Mesendoderm (in vitro differentiated cells): ENCODE measurements around the gene BANF2.

Experiments used
- DNase-seq: peaks from one replicate; pipeline ENCODE4 v3.0.0; 2013
- H2AK5ac ChIP-seq: 2 replicates; pipeline ENCODE4 v1.6.1; 2013; ENCODE audit warnings: low read length, inconsistent platforms
- H2BK120ac ChIP-seq: 2 replicates; pipeline ENCODE4 v1.6.1; 2013; ENCODE audit warnings: low read depth, mild to moderate bottlenecking, low read length, moderate library complexity, mixed read lengths
- H2BK15ac ChIP-seq: replicated peaks from 2 replicates; pipeline ENCODE4 v1.6.1; 2013; ENCODE audit warnings: low read depth, mild to moderate bottlenecking, moderate library complexity
- H2BK5ac ChIP-seq: 2 replicates; pipeline ENCODE4 v1.6.1; 2013; ENCODE audit warnings: low read length, inconsistent platforms
- H3K18ac ChIP-seq: 2 replicates; pipeline ENCODE4 v1.6.1; 2013; ENCODE audit warnings: mild to moderate bottlenecking, low read length, mixed read lengths
- H3K23ac ChIP-seq: one replicate; pipeline ENCODE4 v1.6.1; 2013; ENCODE audit warnings: low read length
- H3K27ac ChIP-seq: 2 replicates; pipeline ENCODE4 v1.5.1; 2013; ENCODE audit warnings: low read depth, mild to moderate bottlenecking, inconsistent platforms, low read length, moderate library complexity
- H3K27me3 ChIP-seq: 2 replicates; pipeline ENCODE4 v1.6.1; 2013; ENCODE audit warnings: low read length, control low read depth, mild to moderate bottlenecking, inconsistent platforms; ENCODE audit not compliant: insufficient read depth, poor library complexity
- H3K36me3 ChIP-seq: 2 replicates; pipeline ENCODE4 v1.6.1; 2013; ENCODE audit warnings: low read length, inconsistent platforms; ENCODE audit not compliant: control insufficient read depth, insufficient read depth
- H3K4ac ChIP-seq: one replicate; pipeline ENCODE4 v1.6.1; 2013; ENCODE audit warnings: low read depth, mild to moderate bottlenecking, low read length, moderate library complexity
- H3K4me1 ChIP-seq: 2 replicates; pipeline ENCODE4 v1.6.1; 2013; ENCODE audit warnings: low read depth, low read length, inconsistent platforms; ENCODE audit not compliant: control insufficient read depth
- H3K4me2 ChIP-seq: 2 replicates; pipeline ENCODE4 v1.6.1; 2013; ENCODE audit warnings: low read length
- H3K4me3 ChIP-seq: 2 replicates; pipeline ENCODE4 v1.5.1; 2013; ENCODE audit warnings: mild to moderate bottlenecking, low read length
- H3K56ac ChIP-seq: one replicate; pipeline ENCODE4 v1.6.1; 2013; ENCODE audit warnings: low read length
- H3K79me1 ChIP-seq: 2 replicates; pipeline ENCODE4 v1.6.1; 2013; ENCODE audit warnings: low read length, inconsistent platforms
- H3K79me2 ChIP-seq: 2 replicates; pipeline ENCODE4 v1.6.1; 2013; ENCODE audit warnings: mild to moderate bottlenecking, low read length; ENCODE audit not compliant: control insufficient read depth, insufficient read depth
- H3K9ac ChIP-seq: 2 replicates; pipeline ENCODE4 v1.6.1; 2013; ENCODE audit warnings: low read length, inconsistent platforms
- H4K5ac ChIP-seq: one replicate; pipeline ENCODE4 v1.6.1; 2013; ENCODE audit warnings: low read length
- H4K8ac ChIP-seq: one replicate; pipeline ENCODE4 v1.6.1; 2013; ENCODE audit warnings: low read depth, mild to moderate bottlenecking, control low read depth, low read length, moderate library complexity
- WGBS: extraction: QIAGEN DNeasy Blood & Tissue Kit; methylation state at CpG from one replicate; pipeline ENCODE4 v1.1.7; 2013; ENCODE audit warnings: low lambda C conversion rate, missing lambda C conversion rate; ENCODE audit not compliant: insufficient coverage; ENCODE audit errors: extremely low coverage; 5-methylcytosine and 5-hydroxymethylcytosine counted together

Gene BANF2

GRCh38 chr20:17759449-17759848 is 59.7 kb downstream of the BANF2 start:
- Histone ChIP-seq H3K4me1 (peaks cover 6% of the 10 kb centered on the region), H2AK5ac (no peak overlapping the region), H3K4me2 (no peak overlapping the region), H3K18ac (no peak overlapping the region), H3K4me3 (no peak overlapping the region), H4K5ac (no peak overlapping the region), H3K23ac (no peak overlapping the region), H3K36me3 (no peaks in the 10 kb centered on the region), H3K27ac (no peak overlapping the region), H2BK120ac (no peak overlapping the region), H4K8ac (no peak overlapping the region), H3K27me3 (no peaks in the 10 kb centered on the region), H2BK15ac (no peak overlapping the region), H3K56ac (no peak overlapping the region), H3K79me2 (no peaks in the 10 kb centered on the region), H3K79me1 (no peaks in the 10 kb centered on the region), H3K4ac (no peak overlapping the region), H3K9ac (no peak overlapping the region), H2BK5ac (no peak overlapping the region)
- no peak for DNase-seq
- WGBS: no CpG with 5 or more reads among the region's 1 CpG

- H3K79me1 ChIP-seq: no peaks in the 10 kb centered on the region
- no peak overlapping the region for H2AK5ac ChIP-seq
- H4K8ac ChIP-seq: no peak overlapping the region
- no peak overlapping the region for H3K4me3 ChIP-seq
- no peak overlapping the region for H4K5ac ChIP-seq
- H3K36me3 ChIP-seq: no peaks in the 10 kb centered on the region
- H2BK5ac ChIP-seq: no peak overlapping the region
- no peak overlapping the region for H3K56ac ChIP-seq
- H3K4ac ChIP-seq: no peak overlapping the region
- no peak overlapping the region for H3K4me2 ChIP-seq
- H3K27me3 ChIP-seq: no peaks in the 10 kb centered on the region
- no CpG with 5 or more reads among the region's 3 CpGs for WGBS
- H3K4me1 ChIP-seq: peaks cover 6% of the 10 kb centered on the region
- H3K79me2 ChIP-seq: no peaks in the 10 kb centered on the region
- no peak overlapping the region for H3K27ac ChIP-seq
- no peak overlapping the region for H2BK15ac ChIP-seq
- no peak overlapping the region for H3K23ac ChIP-seq
- no peak overlapping the region for H3K18ac ChIP-seq
- no peak overlapping the region for H3K9ac ChIP-seq
- H2BK120ac ChIP-seq: no peak overlapping the region
- peak; percentile 66 for DNase-seq
Measured at GRCh38 chr20:17761604-17762003, 61.8 kb downstream of the BANF2 start.

DNA sequence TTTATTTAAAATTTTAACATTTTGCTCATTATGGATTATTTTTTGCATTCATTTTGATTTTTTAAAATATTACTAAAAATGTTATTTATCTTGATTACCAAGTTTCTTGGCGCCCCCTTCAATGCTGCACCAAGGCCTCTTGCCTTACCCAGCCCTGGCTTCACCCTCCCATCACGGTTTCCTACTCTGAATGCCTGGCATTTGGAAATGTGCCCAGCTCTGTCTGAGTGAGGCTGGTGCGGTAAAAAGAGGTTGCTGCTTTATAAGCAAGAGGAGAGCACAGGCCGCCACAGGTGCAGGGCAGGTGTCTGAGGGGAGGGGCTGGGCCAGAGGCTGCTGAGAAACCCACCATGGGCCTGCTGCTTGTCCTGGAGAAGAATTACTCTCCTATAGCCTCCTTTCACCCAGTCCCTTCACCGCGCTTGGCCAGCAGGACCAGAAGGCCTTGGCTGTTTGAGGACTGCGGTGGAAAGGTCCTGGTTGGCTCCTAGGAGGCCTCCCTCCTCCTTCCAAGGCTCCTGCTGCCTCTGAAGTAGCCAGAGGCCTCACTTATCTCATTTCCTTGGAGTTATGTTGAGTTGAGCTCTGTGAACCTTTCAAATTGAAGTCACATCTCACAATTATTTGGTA is 62.6 kb downstream of the BANF2 start:
- H3K27me3 ChIP-seq: no peaks in the 10 kb centered on the region
- peaks cover 6% of the 10 kb centered on the region for H3K4me1 ChIP-seq
- no peak overlapping the region for H2BK120ac ChIP-seq
- H3K36me3 ChIP-seq: no peaks in the 10 kb centered on the region
- no peak overlapping the region for H3K27ac ChIP-seq
- no peaks in the 10 kb centered on the region for H3K79me1 ChIP-seq
- H2BK15ac ChIP-seq: no peak overlapping the region
- H4K8ac ChIP-seq: no peak overlapping the region
- H3K9ac ChIP-seq: no peak overlapping the region
- no peak overlapping the region for H3K4me2 ChIP-seq
- DNase-seq: peak; percentile 33
- no peak overlapping the region for H3K4me3 ChIP-seq
- H3K79me2 ChIP-seq: no peaks in the 10 kb centered on the region
- no peak overlapping the region for H2AK5ac ChIP-seq
- no peak overlapping the region for H2BK5ac ChIP-seq
- H3K4ac ChIP-seq: no peak overlapping the region
- no peak overlapping the region for H3K18ac ChIP-seq
- no peak overlapping the region for H3K23ac ChIP-seq
- WGBS: no CpG with 5 or more reads among the region's 7 CpGs
- no peak overlapping the region for H4K5ac ChIP-seq
- H3K56ac ChIP-seq: no peak overlapping the region

DNA sequence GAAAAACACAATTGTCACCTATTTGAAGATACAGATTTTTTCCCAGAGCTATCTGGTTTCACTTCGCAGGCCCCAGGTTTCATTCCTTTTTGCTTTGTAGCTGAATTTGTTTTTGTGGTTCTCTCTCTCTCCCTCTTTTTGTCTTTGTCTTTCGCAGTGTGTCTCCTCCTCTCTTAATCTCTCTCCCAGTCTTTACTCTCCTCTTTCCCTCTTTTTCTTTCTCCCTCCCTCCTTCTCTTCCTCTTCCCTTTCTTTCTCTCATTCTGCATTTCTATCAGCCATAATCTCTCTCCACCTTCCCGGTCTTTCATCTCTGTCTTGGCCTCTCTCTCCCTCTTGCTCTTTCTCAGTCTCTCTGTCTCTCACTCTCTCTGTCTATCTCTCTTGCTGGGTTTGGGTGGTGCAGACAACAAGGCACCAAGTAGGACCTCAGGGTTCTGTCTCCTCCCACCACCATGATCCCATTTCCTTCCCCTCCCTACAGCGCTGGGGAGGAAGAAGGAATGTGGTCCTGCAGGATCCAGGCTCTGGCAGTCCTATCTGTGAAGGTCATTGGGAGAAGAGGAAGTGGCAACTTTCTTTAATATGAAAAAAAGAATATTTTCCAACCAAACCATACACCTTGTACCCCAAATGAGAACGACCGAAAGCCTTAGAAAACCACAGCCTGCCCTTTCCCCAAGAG is 63.2 kb downstream of the BANF2 start:
- DNase-seq: peak; percentile 90

GRCh38 chr20:17765017-17765416 is 65.3 kb downstream of the BANF2 start:
- Histone ChIP-seq H2BK15ac (no peak overlapping the region), H2BK5ac (no peak overlapping the region), H3K4me3 (no peak overlapping the region), H3K9ac (no peak overlapping the region), H2AK5ac (no peak overlapping the region), H3K4me2 (no peak overlapping the region), H2BK120ac (no peak overlapping the region), H3K23ac (no peak overlapping the region), H3K18ac (no peak overlapping the region), H3K56ac (no peak overlapping the region), H3K27me3 (no peaks in the 10 kb centered on the region), H4K8ac (no peak overlapping the region), H3K79me2 (no peaks in the 10 kb centered on the region), H4K5ac (no peak overlapping the region), H3K36me3 (no peaks in the 10 kb centered on the region), H3K27ac (no peak overlapping the region), H3K4me1 (peaks cover 6% of the 10 kb centered on the region), H3K79me1 (no peaks in the 10 kb centered on the region), H3K4ac (no peak overlapping the region)
- DNase-seq: no peak
- no CpG with 5 or more reads among the region's 4 CpGs for WGBS

More for the DNA sequence above, 63.2 kb downstream of the BANF2 start:
- Histone ChIP-seq H3K56ac (no peak overlapping the region), H4K8ac (no peak overlapping the region), H3K23ac (no peak overlapping the region), H3K36me3 (no peaks in the 10 kb centered on the region), H3K4me1 (peaks cover 6% of the 10 kb centered on the region), H3K18ac (no peak overlapping the region), H2BK15ac (no peak overlapping the region), H2BK5ac (peak overlapping the region; percentile 21), H4K5ac (no peak overlapping the region), H3K27ac (no peak overlapping the region), H3K79me2 (no peaks in the 10 kb centered on the region), H3K4me2 (no peak overlapping the region), H2BK120ac (no peak overlapping the region), H2AK5ac (no peak overlapping the region), H3K4ac (no peak overlapping the region), H3K27me3 (no peaks in the 10 kb centered on the region), H3K4me3 (no peak overlapping the region), H3K79me1 (no peaks in the 10 kb centered on the region), H3K9ac (no peak overlapping the region)
- WGBS: no CpG with 5 or more reads among the region's 6 CpGs
